NB4 (cell line): ENCODE measurements around the gene KIF18A.

Experiments used
- CTCF ChIP-seq: IDR thresholded peaks from one replicate; pipeline ENCODE4 v1.5.1; 2012; ENCODE audit warnings: low read depth, low read length
- MYC ChIP-seq: IDR thresholded peaks from 2 replicates; pipeline ENCODE4 v1.6.1; 2011; ENCODE audit warnings: low read depth, low read length
- POLR2A ChIP-seq: IDR thresholded peaks from 2 replicates; pipeline ENCODE4 v1.6.1; 2011; ENCODE audit warnings: mild to moderate bottlenecking; ENCODE audit not compliant: insufficient read length; ENCODE audit errors: extremely low read depth

GRCh38 chr11:28100665-28101064 lies 7.3 kb downstream of the KIF18A start:
- TF ChIP-seq CTCF (no peak), POLR2A (no peak), MYC (no peak)
